A673 (cell line): Measurements from ENCODE around the gene MORF4L2.

Source experiments
- EZH2 ChIP-seq: fragments of 200-600 bp; sonication (generic); IDR thresholded peaks from 2 replicates; pipeline ENCODE4 v1.6.1; 2017; ENCODE audit warnings: borderline replicate concordance, low read depth, mild to moderate bottlenecking, mixed read lengths, antibody characterized with exemption, low read length; ENCODE audit not compliant: poor library complexity, severe bottlenecking
- TF ChIP-seq, protein P1 (sequence below): fragments of 300-800, 200-600 bp; sonication (generic); conservative IDR thresholded peaks from 2 replicates; pipeline ENCODE4 v1.5.1; 2017; ENCODE audit warnings: low read depth, mild to moderate bottlenecking, antibody characterized with exemption, low read length, moderate library complexity, mixed read lengths

DNA sequence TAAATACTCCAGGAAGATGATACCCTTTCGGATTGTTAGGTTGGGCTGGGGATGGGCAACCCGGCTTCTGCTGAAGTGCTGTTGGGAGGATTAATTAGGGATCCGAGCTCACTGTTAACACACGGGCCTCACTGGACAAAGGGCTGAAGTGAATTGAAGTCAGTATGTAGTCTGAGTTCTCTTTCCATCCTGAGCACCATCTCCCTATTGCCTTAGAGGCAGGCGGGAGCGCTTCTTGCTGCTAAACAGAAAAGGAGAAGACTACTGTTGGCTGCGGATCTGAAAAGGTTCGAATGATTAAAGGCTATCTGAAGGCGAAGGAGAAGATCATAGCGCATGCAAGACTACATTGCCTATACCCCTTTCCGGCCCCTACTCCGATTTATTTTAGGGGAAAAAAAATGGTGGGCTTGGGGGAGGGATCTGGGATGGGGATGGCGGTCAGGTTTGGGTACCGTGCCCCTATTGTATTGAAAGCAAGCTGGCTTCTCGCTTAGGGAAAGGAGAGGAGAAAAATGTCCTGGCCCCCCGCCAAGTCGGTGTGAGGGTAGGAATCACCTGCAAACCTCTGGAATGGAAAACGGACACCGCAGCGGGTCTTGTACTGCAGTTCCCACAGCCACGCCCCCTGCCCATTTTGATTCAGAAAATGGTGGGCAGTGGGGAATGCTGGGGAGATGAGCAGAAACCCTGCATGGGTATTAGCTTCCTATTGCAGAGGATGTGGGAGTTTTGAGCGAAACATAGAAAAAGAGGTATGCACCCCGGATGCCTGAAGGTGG lies 22.3 kb downstream of the MORF4L2 start:
- TF ChIP-seq, protein P1, sequence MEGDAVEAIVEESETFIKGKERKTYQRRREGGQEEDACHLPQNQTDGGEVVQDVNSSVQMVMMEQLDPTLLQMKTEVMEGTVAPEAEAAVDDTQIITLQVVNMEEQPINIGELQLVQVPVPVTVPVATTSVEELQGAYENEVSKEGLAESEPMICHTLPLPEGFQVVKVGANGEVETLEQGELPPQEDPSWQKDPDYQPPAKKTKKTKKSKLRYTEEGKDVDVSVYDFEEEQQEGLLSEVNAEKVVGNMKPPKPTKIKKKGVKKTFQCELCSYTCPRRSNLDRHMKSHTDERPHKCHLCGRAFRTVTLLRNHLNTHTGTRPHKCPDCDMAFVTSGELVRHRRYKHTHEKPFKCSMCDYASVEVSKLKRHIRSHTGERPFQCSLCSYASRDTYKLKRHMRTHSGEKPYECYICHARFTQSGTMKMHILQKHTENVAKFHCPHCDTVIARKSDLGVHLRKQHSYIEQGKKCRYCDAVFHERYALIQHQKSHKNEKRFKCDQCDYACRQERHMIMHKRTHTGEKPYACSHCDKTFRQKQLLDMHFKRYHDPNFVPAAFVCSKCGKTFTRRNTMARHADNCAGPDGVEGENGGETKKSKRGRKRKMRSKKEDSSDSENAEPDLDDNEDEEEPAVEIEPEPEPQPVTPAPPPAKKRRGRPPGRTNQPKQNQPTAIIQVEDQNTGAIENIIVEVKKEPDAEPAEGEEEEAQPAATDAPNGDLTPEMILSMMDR: no peak
- no peak for TF ChIP-seq EZH2
